K562 (cell line): ENCODE measurements around the gene FAM120C. TPM values are rescaled to one million over a fixed set of nuclear protein-coding genes. Genes with fewer than 3 reads are reported as not detected.

Experiments
- CCNT2 ChIP-seq: IDR thresholded peaks from 2 replicates; pipeline ENCODE4 v1.6.1; 2011; ENCODE audit warnings: borderline replicate concordance, low read depth, mild to moderate bottlenecking, moderate library complexity, mixed read lengths, low read length; ENCODE audit not compliant: insufficient read length; ENCODE audit errors: extremely low read depth
- E2F6 ChIP-seq, 2 experiments: IDR thresholded peaks; 2 replicates each; pipeline ENCODE4 v1.6.1; 2011; ENCODE audit warnings: borderline replicate concordance in 1 of 2, control low read depth in 1 of 2, low read depth in 1 of 2, low read length in 1 of 2, mild to moderate bottlenecking in 1 of 2, mixed read lengths in 1 of 2, moderate library complexity in 1 of 2; ENCODE audit not compliant: insufficient read depth in 1 of 2, insufficient read length in 1 of 2, poor library complexity in 1 of 2, severe bottlenecking in 1 of 2; ENCODE audit errors: extremely low read depth in 1 of 2
- FOXA3 ChIP-seq, 2 experiments: fragments of 450-650 bp in 1 of 2; sonication (generic) in 1 of 2; formaldehyde crosslinking; IDR thresholded peaks in 1 of 2; conservative IDR thresholded peaks in 1 of 2; 2 replicates each; pipeline versions ENCODE4 v1.4.0 to v1.8.0; 2020 to 2022; ENCODE audit warnings: mild to moderate bottlenecking in 2 of 2, missing genetic modification reagents in 1 of 2
- HDAC1 ChIP-seq, 2 experiments: fragments of 450-650 bp; IDR thresholded peaks; 2 replicates each; pipeline ENCODE4 v1.6.1; 2016 to 2017; ENCODE audit warnings: inconsistent platforms in 1 of 2, mild to moderate bottlenecking in 1 of 2, moderate library complexity in 1 of 2
- HLTF ChIP-seq: fragments of 450-650 bp; IDR thresholded peaks from 2 replicates; pipeline ENCODE4 v1.6.1; 2016
- HNRNPLL ChIP-seq: fragments of 200-400 bp; formaldehyde crosslinking; IDR thresholded peaks from 2 replicates; pipeline ENCODE4 v1.6.1; 2017; ENCODE audit warnings: low read length, low read depth, mild to moderate bottlenecking; ENCODE audit not compliant: poor library complexity, severe bottlenecking
- MXD1 ChIP-seq: fragments of 250-450 bp; sonication (Bioruptor Pico); IDR thresholded peaks from 2 replicates; pipeline ENCODE4 v1.8.0; 2021; ENCODE audit warnings: borderline replicate concordance, mild to moderate bottlenecking, moderate library complexity; ENCODE audit not compliant: poor library complexity, severe bottlenecking
- MYC ChIP-seq, 2 experiments: fragments of 250-450 bp in 1 of 2; sonication (Bioruptor Pico) in 1 of 2; IDR thresholded peaks; 2 replicates each; pipeline versions ENCODE4 v1.5.1 to v1.6.1; 2012 to 2021; ENCODE audit warnings: low read depth in 2 of 2, borderline replicate concordance in 1 of 2, improper control_type of control experiment in 1 of 2, low read length in 1 of 2, mild to moderate bottlenecking in 1 of 2, moderate library complexity in 1 of 2
- NKRF ChIP-seq: fragments of 450-650 bp; IDR thresholded peaks from 2 replicates; pipeline ENCODE4 v1.6.1; 2016; ENCODE audit warnings: borderline replicate concordance
- NUFIP1 ChIP-seq: fragments of 450-650 bp; IDR thresholded peaks from 2 replicates; pipeline ENCODE4 v1.6.1; 2018; ENCODE audit not compliant: partially characterized antibody
- PHB2 ChIP-seq: fragments of 450-650 bp; IDR thresholded peaks from 2 replicates; pipeline ENCODE4 v1.6.1; 2017; ENCODE audit warnings: low read depth
- POLR3G ChIP-seq: IDR thresholded peaks from 2 replicates; pipeline ENCODE4 v1.6.1; 2011; ENCODE audit not compliant: insufficient read length, insufficient replicate concordance; ENCODE audit errors: extremely low read depth
- RB1 ChIP-seq: fragments of 450-650 bp; IDR thresholded peaks from 2 replicates; pipeline ENCODE4 v1.6.1; 2017; ENCODE audit warnings: low read depth, mild to moderate bottlenecking
- RBBP5 ChIP-seq: fragments of 200-600 bp; sonication (generic); IDR thresholded peaks from 2 replicates; pipeline ENCODE4 v1.6.1; 2012; ENCODE audit warnings: borderline replicate concordance, mild to moderate bottlenecking, low read length, control low read depth, inconsistent platforms; ENCODE audit not compliant: insufficient read depth, poor library complexity, severe bottlenecking
- SAP30 ChIP-seq: fragments of 200-600 bp; sonication (generic); IDR thresholded peaks from 2 replicates; pipeline ENCODE4 v1.6.1; 2012; ENCODE audit warnings: borderline replicate concordance, low read depth, mild to moderate bottlenecking, moderate library complexity, low read length, control low read depth, inconsistent platforms; ENCODE audit not compliant: insufficient read depth, poor library complexity, severe bottlenecking
- SIRT6 ChIP-seq: IDR thresholded peaks from one replicate; pipeline ENCODE4 v1.6.1; 2012; ENCODE audit warnings: low read depth, mild to moderate bottlenecking, control low read depth, inconsistent platforms, low read length, moderate library complexity
- TAF1 ChIP-seq: IDR thresholded peaks from 2 replicates; pipeline ENCODE4 v1.6.1; 2011; ENCODE audit warnings: mild to moderate bottlenecking, low read length, moderate library complexity; ENCODE audit not compliant: insufficient read depth, control insufficient read depth, severe bottlenecking; ENCODE audit errors: extremely low read depth
- U2AF1 ChIP-seq: fragments of 200-400 bp; formaldehyde crosslinking; optimal IDR thresholded peaks from 2 replicates; pipeline ENCODE3; 2017; ENCODE audit warnings: mild to moderate bottlenecking, low read depth, low read length, moderate library complexity
- ZNF232 ChIP-seq: sonication (generic); formaldehyde crosslinking; IDR thresholded peaks from 2 replicates; pipeline ENCODE4 v1.8.0; 2022; ENCODE audit warnings: mild to moderate bottlenecking, missing genetic modification reagents
- ZNF644 ChIP-seq: fragments of 200-800 bp; sonication (Bioruptor generic); IDR thresholded peaks from 2 replicates; pipeline ENCODE4 v1.6.1; 2016; ENCODE audit warnings: low read depth, missing genetic modification characterization, missing compliant biosample characterization
- polyA plus RNA-seq, 8 experiments: library from polyadenylated mRNA; depleted of rRNA in 4 of 8; stranded (reverse) in 5 of 8; unstranded in 3 of 8; fragments of >200 nt; fragmentation: Nextera tagmentation in 2 of 8; fragmentation: Illumina TruSeq in 1 of 8; extraction: Ambion mirVana in 2 of 8; extraction: Trizol in 1 of 8; gene quantifications; 2 replicates each; pipeline versions ENCODE4 v1.2.1 to v1.2.3, GENCODE V29; 2011 to 2014; ENCODE audit warnings: inconsistent platforms in 1 of 8, missing spikeins in 1 of 8
- total RNA-seq, 7 experiments: library from RNA; depleted of rRNA in 6 of 7; stranded (reverse); fragments of >200 nt in 6 of 7; fragmentation: Illumina TruSeq in 2 of 7; extraction: Trizol in 2 of 7; gene quantifications; 2 replicates each; pipeline versions ENCODE4 v1.2.1 to v1.2.3, GENCODE V29; 2011 to 2021; ENCODE audit warnings: low replicate concordance in 1 of 7

FAM120C gene
- total and polyA plus RNA-seq, 9 of the 15 experiments (the other 6 are each of a cell fraction or from before 2014, with no cell fraction given) = 0.21 to 6.7 (median 2.1) TPM

GRCh38 chrX:54043541-54044125, 139.4 kb downstream of the FAM120C start (continued):
- peak; percentile 87 for TF ChIP-seq HNRNPLL
- TF ChIP-seq U2AF1 = peak; percentile 82
- 0 out of 2 replicates have a peak, but pooled peaks have one; percentile 19 for TF ChIP-seq ZNF644 (tag)
- TF ChIP-seq SAP30 = peak; percentile 54
- 0 out of 2 replicates have a peak, but pooled peaks have one; percentile 9 for TF ChIP-seq NKRF
- TF ChIP-seq RBBP5 = peak; percentile 52
- TF ChIP-seq PHB2 = no peak
- TF ChIP-seq HDAC1 (IDR thresholded peaks at IDR 0.05) = 0 out of 4 replicates have a peak, but pooled peaks of 1 of the 2 experiments have one; percentile 52
- no peak for TF ChIP-seq SIRT6
- no peak for TF ChIP-seq MXD1 (CRISPR knock-in tag)
- no peak for TF ChIP-seq POLR3G
- no peak for TF ChIP-seq HLTF
- TF ChIP-seq E2F6 (IDR thresholded peaks at IDR 0.05; ENCODE audit: borderline replicate concordance in 1 of 2, extremely low read depth in 1 of 2, insufficient read depth in 1 of 2, insufficient read length in 1 of 2, low read depth in 1 of 2, low read length in 1 of 2, poor library complexity in 1 of 2, severe bottlenecking in 1 of 2) = peak in 1 of 2 experiments; percentile 33
- no peak for TF ChIP-seq NUFIP1
- no peak for TF ChIP-seq RB1
- 0 out of 2 replicates have a peak, but pooled peaks have one; percentile 81 for TF ChIP-seq ZNF232 (CRISPR knock-in tag)
- TF ChIP-seq FOXA3 (CRISPR knock-in tag; conservative IDR thresholded peaks at IDR 0.05 in 1 of 2, IDR thresholded peaks at IDR 0.05 in 1 of 2) = 0 out of 4 replicates have a peak, but pooled peaks of 1 of the 2 experiments have one; percentile 23
- TF ChIP-seq MYC (IDR thresholded peaks at IDR 0.05; ENCODE audit: low read depth, low read length) = 0 out of 2 replicates have a peak, but pooled peaks have one; percentile 3
- TF ChIP-seq MYC (CRISPR knock-in tag; IDR thresholded peaks at IDR 0.05; ENCODE audit: borderline replicate concordance, low read depth) = 0 out of 2 replicates have a peak, but pooled peaks have one; percentile 35
- TF ChIP-seq TAF1 = peak; percentile 9
- no peak for TF ChIP-seq CCNT2
- TF ChIP-seq, all 486 proteins: peak for 14
